IPS-18a (cell line): Measurements from ENCODE around the gene OR10J5.

Source experiments
- H3K27ac ChIP-seq: one replicate; pipeline ENCODE4 v1.5.1; 2013; ENCODE audit warnings: low read length
- H3K27me3 ChIP-seq: one replicate; pipeline ENCODE4 v1.6.1; 2013; ENCODE audit warnings: mild to moderate bottlenecking, low read length; ENCODE audit not compliant: control insufficient read depth, insufficient read depth
- H3K36me3 ChIP-seq: one replicate; pipeline ENCODE4 v1.6.1; 2013; ENCODE audit warnings: low read depth, low read length; ENCODE audit not compliant: control insufficient read depth
- H3K4me1 ChIP-seq: one replicate; pipeline ENCODE4 v1.6.1; 2013; ENCODE audit warnings: low read depth, low read length; ENCODE audit not compliant: control insufficient read depth
- H3K4me3 ChIP-seq: one replicate; pipeline ENCODE4 v1.5.1; 2013; ENCODE audit warnings: low read length
- H3K9ac ChIP-seq: one replicate; pipeline ENCODE4 v1.6.1; 2013; ENCODE audit warnings: mild to moderate bottlenecking, low read length, moderate library complexity
- H3K9me3 ChIP-seq: one replicate; pipeline ENCODE4 v1.6.1; 2013; ENCODE audit warnings: low read depth, low read length; ENCODE audit not compliant: control insufficient read depth

The OR10J5 gene, protein sequence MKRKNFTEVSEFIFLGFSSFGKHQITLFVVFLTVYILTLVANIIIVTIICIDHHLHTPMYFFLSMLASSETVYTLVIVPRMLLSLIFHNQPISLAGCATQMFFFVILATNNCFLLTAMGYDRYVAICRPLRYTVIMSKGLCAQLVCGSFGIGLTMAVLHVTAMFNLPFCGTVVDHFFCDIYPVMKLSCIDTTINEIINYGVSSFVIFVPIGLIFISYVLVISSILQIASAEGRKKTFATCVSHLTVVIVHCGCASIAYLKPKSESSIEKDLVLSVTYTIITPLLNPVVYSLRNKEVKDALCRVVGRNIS

GRCh38 chr1:159535907-159536306 lies at the start of gene OR10J5:
OR10J5 (minus strand) TSS chr1:159536007; CDS start chr1:159536007, 0 bp downstream.
- H3K4me3 ChIP-seq, result no peak within 1 kb of the TSS
- H3K27ac ChIP-seq, result no peak within 1 kb of the TSS
- H3K9me3 ChIP-seq, result no peaks in the 10 kb centered on the region
- no peak within 1 kb of the TSS for H3K9ac ChIP-seq
- H3K27me3 ChIP-seq, result no peaks in the 10 kb centered on the region
- H3K36me3 ChIP-seq, result no peaks in the 10 kb centered on the region
- H3K4me1 ChIP-seq, result no peaks in the 10 kb centered on the region

DNA sequence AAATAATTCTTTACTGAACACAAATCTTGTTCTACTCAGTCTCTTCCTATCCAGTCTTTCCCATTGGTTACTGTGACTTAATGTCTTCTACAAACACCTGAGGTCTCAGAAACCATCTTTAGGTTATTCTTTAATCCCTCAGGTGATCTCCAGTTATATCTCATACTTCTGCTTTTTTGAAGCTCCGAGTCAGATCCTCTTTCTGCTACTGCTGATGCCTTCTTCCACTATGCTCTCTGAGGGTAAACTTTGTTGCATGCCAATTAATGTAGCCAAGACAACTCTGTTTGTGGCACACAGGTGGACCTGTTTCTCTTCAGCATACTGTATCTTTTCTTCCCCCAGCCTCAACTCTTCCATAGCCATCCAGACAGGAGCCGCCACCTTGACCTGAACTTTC lies 48.7 kb upstream of the OR10J5 start:
- Histone ChIP-seq H3K4me1 (no peaks in the 10 kb centered on the region), H3K27ac (no peak overlapping the region), H3K36me3 (no peaks in the 10 kb centered on the region), H3K9me3 (peaks cover 5% of the 10 kb centered on the region), H3K27me3 (no peaks in the 10 kb centered on the region), H3K9ac (no peak overlapping the region), H3K4me3 (no peak overlapping the region)

GRCh38 chr1:159581422-159581821 lies 45.6 kb upstream of the OR10J5 start:
- Histone ChIP-seq H3K27ac (no peak overlapping the region), H3K9ac (no peak overlapping the region), H3K4me1 (no peaks in the 10 kb centered on the region), H3K27me3 (no peaks in the 10 kb centered on the region), H3K9me3 (peaks cover 5% of the 10 kb centered on the region), H3K4me3 (no peak overlapping the region), H3K36me3 (no peaks in the 10 kb centered on the region)

GRCh38 chr1:159580340-159580739 lies 44.5 kb upstream of the OR10J5 start:
- Histone ChIP-seq H3K4me3 (no peak overlapping the region), H3K4me1 (no peaks in the 10 kb centered on the region), H3K27me3 (no peaks in the 10 kb centered on the region), H3K9ac (no peak overlapping the region), H3K9me3 (peaks cover 7% of the 10 kb centered on the region), H3K36me3 (no peaks in the 10 kb centered on the region), H3K27ac (no peak overlapping the region)

DNA sequence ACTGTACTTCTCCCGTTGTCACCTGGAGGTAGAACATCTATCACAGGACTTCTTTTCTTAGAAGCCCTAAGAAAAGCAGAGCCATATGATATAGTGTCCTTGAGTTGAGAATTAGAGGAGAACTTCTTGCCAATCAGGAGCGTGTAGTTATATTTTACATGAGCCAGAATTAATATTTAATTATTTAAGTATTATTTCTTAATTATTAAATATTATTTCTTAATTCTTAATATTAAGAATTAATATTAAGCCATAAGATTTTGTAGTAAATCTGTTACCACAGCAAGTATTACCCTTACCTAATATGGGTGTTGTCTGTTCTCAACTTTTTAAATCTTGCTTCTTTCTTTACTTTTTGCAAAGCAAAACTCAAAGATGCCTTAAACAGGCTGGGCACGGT lies 41.6 kb upstream of the OR10J5 start:
- no peak overlapping the region for H3K9ac ChIP-seq
- H3K27me3 ChIP-seq, result no peaks in the 10 kb centered on the region
- no peaks in the 10 kb centered on the region for H3K4me1 ChIP-seq
- peaks cover 7% of the 10 kb centered on the region for H3K9me3 ChIP-seq
- H3K27ac ChIP-seq, result no peak overlapping the region
- H3K4me3 ChIP-seq, result no peak overlapping the region
- H3K36me3 ChIP-seq, result no peaks in the 10 kb centered on the region

GRCh38 chr1:159562680-159563079 lies 26.9 kb upstream of the OR10J5 start:
- H3K27me3 ChIP-seq, result no peaks in the 10 kb centered on the region
- H3K27ac ChIP-seq, result no peak overlapping the region
- no peaks in the 10 kb centered on the region for H3K4me1 ChIP-seq
- H3K9ac ChIP-seq, result no peak overlapping the region
- no peak overlapping the region for H3K4me3 ChIP-seq
- H3K9me3 ChIP-seq, result no peaks in the 10 kb centered on the region
- H3K36me3 ChIP-seq, result no peaks in the 10 kb centered on the region

DNA sequence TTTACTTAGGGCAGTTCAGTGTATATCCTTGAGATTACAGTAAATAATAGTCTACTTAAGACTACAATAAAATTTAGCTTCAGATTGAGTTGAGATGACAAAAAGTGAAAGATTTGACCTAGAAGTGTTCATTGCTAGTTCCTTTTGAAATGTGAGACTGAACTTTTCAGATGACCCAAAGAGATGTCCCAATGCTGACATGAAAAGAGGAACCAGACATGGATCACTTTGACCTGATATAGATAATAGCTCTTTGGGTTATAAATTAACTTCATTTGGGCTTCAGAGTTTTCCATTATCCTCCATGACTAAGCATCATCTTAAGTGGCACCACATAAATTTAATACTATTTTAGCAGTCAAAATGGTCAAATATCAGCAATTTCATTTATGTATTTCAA lies 25.7 kb upstream of the OR10J5 start:
- Histone ChIP-seq H3K27ac (no peak overlapping the region), H3K9me3 (no peaks in the 10 kb centered on the region), H3K4me1 (no peaks in the 10 kb centered on the region), H3K4me3 (no peak overlapping the region), H3K27me3 (no peaks in the 10 kb centered on the region), H3K36me3 (no peaks in the 10 kb centered on the region), H3K9ac (no peak overlapping the region)

DNA sequence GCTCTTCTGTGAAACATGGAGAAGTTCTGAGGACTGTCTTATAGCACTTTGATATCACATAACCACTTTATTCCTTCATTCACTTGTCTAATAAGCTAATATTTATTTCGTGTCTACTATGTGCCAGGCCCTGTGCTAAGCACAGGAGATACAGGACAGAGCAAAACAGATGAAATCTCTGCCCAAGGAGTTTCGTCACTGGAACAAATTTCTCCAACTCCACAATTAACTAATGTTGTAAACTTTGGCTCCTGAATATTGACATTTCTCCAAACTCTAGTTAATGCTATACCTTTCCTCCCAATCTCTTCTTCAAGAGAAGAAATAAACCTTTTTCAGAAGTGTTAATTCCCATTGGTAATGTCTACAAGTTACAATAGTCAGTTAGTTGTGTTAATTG lies 24.8 kb upstream of the OR10J5 start:
- no peaks in the 10 kb centered on the region for H3K27me3 ChIP-seq
- no peaks in the 10 kb centered on the region for H3K36me3 ChIP-seq
- H3K9ac ChIP-seq, result no peak overlapping the region
- no peak overlapping the region for H3K27ac ChIP-seq
- no peaks in the 10 kb centered on the region for H3K9me3 ChIP-seq
- H3K4me3 ChIP-seq, result no peak overlapping the region
- H3K4me1 ChIP-seq, result no peaks in the 10 kb centered on the region

DNA sequence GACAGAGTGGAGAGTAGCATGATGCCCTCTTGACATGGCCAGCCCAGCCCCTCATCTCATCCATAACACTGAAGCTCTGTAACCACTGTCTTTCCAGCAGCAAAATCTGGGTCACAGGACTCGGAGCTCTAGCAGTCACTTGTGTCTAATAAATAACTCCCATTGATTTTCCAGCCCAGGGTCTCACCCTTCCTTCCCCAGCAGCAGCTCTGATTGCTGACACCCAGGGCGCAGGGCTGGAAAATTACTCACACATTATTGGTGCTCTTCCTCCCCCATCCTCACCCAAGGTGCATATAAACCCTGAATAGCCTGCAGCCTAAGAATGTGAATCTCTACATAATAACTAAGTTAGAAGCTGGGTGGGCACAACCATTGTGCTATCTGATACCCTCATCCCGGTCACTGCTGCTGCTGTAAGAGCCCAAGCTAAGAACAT lies 21.1 kb upstream of the OR10J5 start:
- Histone ChIP-seq H3K27me3 (no peaks in the 10 kb centered on the region), H3K4me3 (no peak overlapping the region), H3K9ac (no peak overlapping the region), H3K9me3 (no peaks in the 10 kb centered on the region), H3K36me3 (no peaks in the 10 kb centered on the region), H3K27ac (no peak overlapping the region), H3K4me1 (no peaks in the 10 kb centered on the region)

- H3K36me3 ChIP-seq, result no peaks in the 10 kb centered on the region
- no peaks in the 10 kb centered on the region for H3K9me3 ChIP-seq
- no peak overlapping the region for H3K4me3 ChIP-seq
- H3K27me3 ChIP-seq, result no peaks in the 10 kb centered on the region
- no peaks in the 10 kb centered on the region for H3K4me1 ChIP-seq
- H3K27ac ChIP-seq, result no peak overlapping the region
- H3K9ac ChIP-seq, result no peak overlapping the region
Measured at GRCh38 chr1:159554696-159555095, 18.9 kb upstream of the OR10J5 start.

DNA sequence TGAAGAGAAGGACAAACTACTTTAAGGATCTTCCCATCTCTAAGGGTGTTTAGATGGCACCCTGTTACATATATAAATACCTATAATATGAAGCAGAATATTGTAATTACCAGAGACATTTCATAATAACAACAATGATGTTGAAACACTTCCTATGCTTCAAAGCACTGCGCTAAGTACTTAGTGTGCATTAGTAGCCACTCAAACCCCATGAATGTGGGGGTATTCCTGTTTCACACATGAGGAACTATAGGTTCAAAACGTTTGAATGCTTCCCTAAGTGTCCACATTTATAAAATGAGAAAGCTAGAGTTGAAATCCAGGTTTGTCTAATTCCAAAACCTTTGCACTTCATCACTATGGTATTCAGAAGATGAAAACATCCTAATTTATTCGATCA lies 18.5 kb upstream of the OR10J5 start:
- Histone ChIP-seq H3K4me1 (no peaks in the 10 kb centered on the region), H3K4me3 (no peak overlapping the region), H3K9me3 (no peaks in the 10 kb centered on the region), H3K9ac (no peak overlapping the region), H3K27me3 (no peaks in the 10 kb centered on the region), H3K36me3 (no peaks in the 10 kb centered on the region), H3K27ac (no peak overlapping the region)

DNA sequence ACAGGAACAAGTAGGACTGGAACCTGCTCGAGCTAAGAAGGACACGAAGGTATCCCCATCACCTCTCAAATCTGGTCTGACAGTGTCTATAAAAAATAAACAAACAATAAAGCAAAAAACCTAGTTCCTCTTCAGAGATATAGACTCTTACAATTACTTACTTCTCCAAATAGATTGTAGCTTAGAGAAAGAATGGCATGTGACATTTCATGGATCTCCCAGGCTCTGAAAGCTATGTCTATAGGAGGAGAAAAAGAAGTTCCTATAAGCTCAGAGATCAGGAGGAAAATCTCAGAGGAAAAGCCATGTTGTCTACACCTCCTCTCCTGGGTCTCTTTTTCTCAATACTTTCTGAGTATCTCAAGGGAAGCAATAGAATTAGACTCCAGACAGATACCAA lies 12.3 kb upstream of the OR10J5 start:
- Histone ChIP-seq H3K36me3 (no peaks in the 10 kb centered on the region), H3K27me3 (no peaks in the 10 kb centered on the region), H3K4me1 (no peaks in the 10 kb centered on the region), H3K27ac (no peak overlapping the region), H3K4me3 (no peak overlapping the region), H3K9me3 (no peaks in the 10 kb centered on the region), H3K9ac (no peak overlapping the region)
